Inflammatory macrophage treated with lipopolysaccharide for 1 hour (primary cell): ENCODE measurements around the gene GSTP1.
"Not testable (repeated sequence)": the region's sequence is repeated elsewhere in the genome, so short reads cannot be mapped to it uniquely, and the experiment has no call there.

ENCODE experiments used
- DNase-seq, 2 donors: peaks; one replicate each; pipeline ENCODE4 v3.0.0-alpha.2; 2020 to 2022

Gene GSTP1

GRCh38 chr11:67564230-67564629 lies 19.4 kb upstream of the GSTP1 start:
- no peak for DNase-seq

GRCh38 chr11:67571443-67571842 lies 12.2 kb upstream of the GSTP1 start:
- DNase-seq: no peak

GRCh38 chr11:67572305-67572704 lies 11.3 kb upstream of the GSTP1 start:
- no peak for DNase-seq

GRCh38 chr11:67572747-67573419 lies 10.7 kb upstream of the GSTP1 start:
- peak; percentile 36 to 61 for DNase-seq

- DNase-seq: no peak
These were observed 8.7 kb upstream of the GSTP1 start for GRCh38 chr11:67574938-67575337.

- no peak for DNase-seq
These were observed 6.7 kb upstream of the GSTP1 start for GRCh38 chr11:67576735-67577475.

GRCh38 chr11:67577951-67578350 lies 5.7 kb upstream of the GSTP1 start:
- no peak for DNase-seq

- no peak for DNase-seq
These were observed 2.1 kb upstream of the GSTP1 start for GRCh38 chr11:67581469-67581868.

- DNase-seq: no peak
These were observed 1.6 kb upstream of the GSTP1 start for GRCh38 chr11:67582011-67582410.

GRCh38 chr11:67584205-67584880 lies 731 bp downstream of the GSTP1 start:
- peak; percentile 62 to 63 for DNase-seq

GRCh38 chr11:67584881-67585873 lies 1.6 kb downstream of the GSTP1 start:
- DNase-seq: no peak

- no peak for DNase-seq
These were observed 2.3 kb downstream of the GSTP1 start for GRCh38 chr11:67585911-67586310.

- no peak for DNase-seq
These were observed 3.1 kb downstream of the GSTP1 start for GRCh38 chr11:67586568-67587250.

- no peak for DNase-seq
These were observed 4.5 kb downstream of the GSTP1 start for GRCh38 chr11:67588136-67588503.

GRCh38 chr11:67588899-67589415 lies 5.3 kb downstream of the GSTP1 start:
- not testable (repeated sequence) for DNase-seq

- no peak for DNase-seq
These were observed 9.4 kb downstream of the GSTP1 start for GRCh38 chr11:67592880-67593564.

GRCh38 chr11:67593565-67593905 lies 9.9 kb downstream of the GSTP1 start:
- no peak for DNase-seq

GRCh38 chr11:67594480-67594879 lies 10.9 kb downstream of the GSTP1 start:
- DNase-seq: no peak

- DNase-seq: no peak
These were observed 13.2 kb downstream of the GSTP1 start for GRCh38 chr11:67596753-67597300.

- not testable (repeated sequence) for DNase-seq
These were observed 13.8 kb downstream of the GSTP1 start for GRCh38 chr11:67597458-67597857.

- not testable (repeated sequence) for DNase-seq
These were observed 14.4 kb downstream of the GSTP1 start for GRCh38 chr11:67597963-67598362.
